Measurements from ENCODE around the gene ZCCHC17. TPM values are rescaled to one million over a fixed set of nuclear protein-coding genes. Genes with fewer than 3 reads are reported as not detected.

Gene ZCCHC17
- total RNA-seq, 1 donor from 2014 or later: 39.2 TPM

- TF ChIP-seq CTCF (conservative IDR thresholded peaks at IDR 0.05; ENCODE audit: low read depth, low read length): no peak
- no peak overlapping the region for H3K4me3 ChIP-seq (ENCODE audit: low read depth, low read length)
- DNase-seq (ENCODE audit: low read depth): no peak
Measured at GRCh38 chr1:31368611-31369107, 71.8 kb downstream of the ZCCHC17 start.

- no peak for DNase-seq (ENCODE audit: low read depth)
- no peak for TF ChIP-seq CTCF (conservative IDR thresholded peaks at IDR 0.05; ENCODE audit: low read depth, low read length)
- no peak overlapping the region for H3K4me3 ChIP-seq (ENCODE audit: low read depth, low read length)
Measured at GRCh38 chr1:31370021-31370420, 73.2 kb downstream of the ZCCHC17 start.

GRCh38 chr1:31370565-31370964 is 73.7 kb downstream of the ZCCHC17 start:
- no peak for DNase-seq (ENCODE audit: low read depth)
- no peak overlapping the region for H3K4me3 ChIP-seq (ENCODE audit: low read depth, low read length)
- no peak for TF ChIP-seq CTCF (conservative IDR thresholded peaks at IDR 0.05; ENCODE audit: low read depth, low read length)

- no peak for TF ChIP-seq CTCF (conservative IDR thresholded peaks at IDR 0.05; ENCODE audit: low read depth, low read length)
- peak; percentile 45 for DNase-seq (ENCODE audit: low read depth)
- no peak overlapping the region for H3K4me3 ChIP-seq (ENCODE audit: low read depth, low read length)
Measured at GRCh38 chr1:31371121-31371959, 74.5 kb downstream of the ZCCHC17 start.

- no peak for DNase-seq (ENCODE audit: low read depth)
- no peak for TF ChIP-seq CTCF (conservative IDR thresholded peaks at IDR 0.05; ENCODE audit: low read depth, low read length)
- H3K4me3 ChIP-seq (ENCODE audit: low read depth, low read length): no peak overlapping the region
Measured at GRCh38 chr1:31372051-31372450, 75.2 kb downstream of the ZCCHC17 start.

GRCh38 chr1:31372751-31373055 is 75.9 kb downstream of the ZCCHC17 start:
- TF ChIP-seq CTCF (conservative IDR thresholded peaks at IDR 0.05; ENCODE audit: low read depth, low read length): no peak
- H3K4me3 ChIP-seq (ENCODE audit: low read depth, low read length): peak overlapping the region; percentile 38
- no peak for DNase-seq (ENCODE audit: low read depth)
